Fibroblast of skin of back (primary cell): ENCODE measurements around the gene MTHFD2L.

Experiments used
- DNase-seq: peaks from one replicate; pipeline ENCODE4 v3.0.0-alpha.2; 2013

Gene MTHFD2L

DNA sequence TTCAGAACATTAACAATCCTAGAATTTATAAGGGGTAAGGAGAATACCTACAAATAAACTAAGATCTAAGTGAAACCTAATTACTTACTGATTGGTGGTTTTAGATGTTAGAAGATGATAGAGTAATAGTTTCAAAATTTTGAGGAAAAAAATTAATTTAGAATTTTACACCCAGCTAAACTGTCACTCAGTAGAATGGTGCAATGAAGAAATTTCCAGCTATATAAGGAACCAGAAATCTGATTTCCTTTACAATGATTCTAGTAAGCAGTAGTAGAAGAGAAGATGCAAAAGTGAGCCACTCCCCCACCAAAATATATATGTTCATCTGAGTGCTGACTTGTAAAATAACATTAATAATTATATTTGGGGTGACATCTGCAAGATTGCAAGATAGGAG lies 95.0 kb downstream of the MTHFD2L start:
- DNase-seq, result no peak

DNA sequence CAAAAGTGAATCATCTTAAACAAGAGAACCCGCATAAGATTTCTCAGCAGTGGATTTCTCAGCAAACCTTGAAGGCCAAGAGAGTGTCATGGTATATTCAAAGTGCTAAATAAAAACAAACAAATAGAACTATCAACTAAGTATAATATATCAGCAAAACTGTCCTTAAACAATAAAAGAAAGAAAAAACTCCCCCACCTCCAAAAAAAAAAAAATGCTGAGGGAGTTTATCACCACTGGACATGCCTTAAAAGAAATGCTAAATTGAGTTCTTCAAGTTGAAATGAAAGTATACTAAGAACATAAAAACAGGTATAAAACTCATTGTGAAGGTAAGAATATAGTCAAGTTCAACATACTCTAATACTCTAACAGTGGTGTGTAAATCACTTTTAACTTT lies 96.5 kb downstream of the MTHFD2L start:
- no peak for DNase-seq

- DNase-seq, result no peak
Measured at GRCh38 chr4:74255096-74255495, 97.2 kb downstream of the MTHFD2L start.

- DNase-seq, result peak; percentile 43
Measured at GRCh38 chr4:74258963-74259362, 101.0 kb downstream of the MTHFD2L start.

DNA sequence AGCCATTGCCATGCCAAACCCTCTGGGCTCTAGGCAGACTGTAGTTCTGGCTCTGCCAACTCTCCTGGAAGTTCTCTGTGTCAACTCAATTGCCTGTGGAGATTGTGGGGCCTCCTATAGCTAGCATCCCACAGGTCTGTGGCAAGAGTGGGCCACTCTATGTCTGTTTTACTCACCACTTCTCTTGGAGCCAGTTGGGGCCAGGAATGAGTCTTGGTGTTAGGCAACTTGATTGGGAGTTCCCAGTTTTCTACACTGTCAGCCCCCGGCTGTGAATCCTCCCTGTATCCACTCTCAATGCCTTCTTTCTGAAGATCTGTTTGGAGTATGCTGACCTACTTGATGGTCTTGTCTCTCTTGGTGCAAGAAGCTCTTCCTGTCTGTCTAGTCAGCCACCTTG lies 102.1 kb downstream of the MTHFD2L start:
- DNase-seq, result no peak

- peak; percentile 6 for DNase-seq
Measured at GRCh38 chr4:74262522-74262921, 104.6 kb downstream of the MTHFD2L start.

GRCh38 chr4:74263551-74263950 lies 105.6 kb downstream of the MTHFD2L start:
- no peak for DNase-seq

DNA sequence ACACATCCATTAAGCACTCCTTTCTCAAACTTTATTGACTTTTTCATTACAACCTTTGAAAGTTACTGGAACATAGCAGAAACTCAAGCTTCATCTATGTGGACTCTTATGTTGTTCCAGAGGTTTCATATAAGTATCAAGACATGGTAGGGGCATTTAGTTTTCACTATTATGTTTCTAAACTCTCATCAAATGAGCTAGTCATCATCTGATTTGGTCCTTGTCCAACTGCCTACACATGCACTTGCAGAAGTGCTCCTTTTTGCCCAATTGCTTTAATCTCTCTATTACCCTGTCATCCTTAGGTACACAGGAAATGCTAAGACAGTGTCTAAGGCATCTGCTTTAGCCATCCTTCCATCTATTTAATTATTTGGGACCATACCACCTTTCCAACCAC lies 108.2 kb downstream of the MTHFD2L start:
- no peak for DNase-seq

DNA sequence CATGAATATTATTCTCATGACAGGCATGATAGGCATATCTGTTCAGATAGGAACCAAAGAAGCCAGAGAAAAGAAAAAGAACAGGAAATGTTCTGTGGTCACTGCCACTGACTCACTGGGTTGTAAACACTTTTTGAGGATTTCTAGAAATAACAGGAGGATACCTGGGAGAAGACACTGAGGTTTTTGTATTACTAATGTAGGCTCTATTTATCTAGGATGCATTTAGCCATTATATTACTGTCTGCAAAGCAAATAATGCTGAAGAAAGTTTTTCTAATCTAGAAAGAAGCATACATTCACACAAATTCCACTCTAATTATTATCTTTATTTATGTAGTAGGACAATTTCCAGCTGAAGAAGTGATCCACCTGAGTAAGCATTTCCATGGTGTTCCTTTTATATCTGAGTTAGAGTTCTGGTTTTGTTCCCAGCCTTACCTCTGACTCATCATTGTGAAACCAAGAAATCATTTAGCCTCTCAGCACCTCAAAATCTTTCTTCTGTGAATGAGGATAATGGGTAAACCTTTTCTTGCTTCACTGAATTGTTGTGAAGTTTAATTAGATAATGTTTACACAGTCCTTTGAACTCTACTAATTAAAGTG lies 110.2 kb downstream of the MTHFD2L start:
- DNase-seq, result peak; percentile 55

GRCh38 chr4:74268643-74269042 lies 110.7 kb downstream of the MTHFD2L start:
- no peak for DNase-seq

- no peak for DNase-seq
Measured at GRCh38 chr4:74278490-74278889, 120.6 kb downstream of the MTHFD2L start.

DNA sequence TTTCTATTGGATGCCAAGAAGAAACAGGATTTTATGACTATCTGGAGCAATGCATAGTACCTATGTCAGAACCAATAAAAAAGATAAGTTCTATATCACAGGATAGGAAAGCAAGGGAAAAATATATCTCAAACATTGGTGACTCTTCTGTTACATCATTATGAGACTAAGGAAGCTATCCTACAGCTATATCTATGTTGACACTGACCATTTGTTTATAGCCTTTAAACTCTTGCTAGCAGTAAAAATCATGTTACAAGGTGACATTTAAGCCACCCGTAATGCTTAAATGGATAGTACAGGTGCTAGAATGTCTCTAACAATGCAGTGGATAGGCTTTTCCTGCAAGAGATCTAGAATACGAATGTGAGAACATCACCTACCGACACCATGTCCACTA lies 121.8 kb downstream of the MTHFD2L start:
- DNase-seq, result no peak

DNA sequence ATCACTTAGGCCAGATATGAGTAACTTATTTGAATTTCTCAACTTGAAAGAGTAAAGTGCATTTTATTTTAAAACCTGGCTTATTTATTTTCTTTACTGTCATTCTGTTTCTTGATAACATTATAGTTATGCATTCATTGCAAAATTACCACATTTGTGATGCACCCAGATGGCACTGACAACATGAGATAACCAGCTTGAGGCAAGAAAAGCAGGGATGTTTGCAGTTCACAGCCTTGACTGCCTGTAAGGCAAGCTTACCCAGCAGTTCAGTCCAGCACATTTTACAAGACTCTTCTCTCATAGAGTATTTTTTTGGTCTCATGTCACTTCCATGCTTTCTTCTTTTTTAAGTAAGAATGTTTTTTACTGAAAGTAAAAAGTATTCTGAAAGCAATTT lies 125.0 kb downstream of the MTHFD2L start:
- DNase-seq, result no peak

DNA sequence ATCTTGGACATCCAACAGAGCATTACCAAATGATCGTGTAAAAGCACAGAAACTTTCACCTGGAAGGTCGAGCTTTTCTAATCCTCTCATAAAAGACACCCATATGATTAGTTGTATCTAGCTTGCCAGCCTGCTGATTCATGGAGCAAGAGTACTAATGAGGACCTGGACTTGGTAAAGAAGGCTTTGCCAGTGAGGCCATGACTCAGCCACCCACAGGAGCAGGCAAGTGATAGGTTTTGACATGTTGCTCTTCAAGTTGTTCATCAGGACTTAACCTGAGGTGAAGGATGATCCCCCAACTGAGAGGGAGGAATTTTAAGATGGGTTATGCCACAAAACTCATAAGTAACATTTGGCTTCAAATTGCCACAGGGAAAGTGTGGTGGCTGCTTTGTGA lies 125.7 kb downstream of the MTHFD2L start:
- peak; percentile 65 for DNase-seq

- DNase-seq, result peak; percentile 91
Measured at GRCh38 chr4:74284053-74284452, 126.1 kb downstream of the MTHFD2L start.

DNA sequence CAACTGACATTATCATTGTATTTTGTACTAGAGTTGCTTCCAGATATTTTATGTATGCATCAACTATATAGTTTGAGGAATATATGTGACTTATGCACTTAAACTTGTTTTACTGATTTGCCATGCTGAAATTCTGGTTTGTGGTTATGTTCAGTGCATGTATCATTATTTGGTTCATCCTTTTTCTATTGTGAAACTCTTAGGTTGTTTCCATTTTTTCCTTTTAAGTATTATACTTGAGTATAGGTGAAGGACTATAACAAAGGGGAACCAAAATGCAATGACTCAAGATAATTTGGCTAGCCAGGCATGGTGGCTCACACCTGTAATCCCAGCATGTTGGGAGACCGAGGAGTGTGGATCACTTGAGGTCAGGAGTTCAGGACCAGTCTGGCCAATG lies 129.2 kb downstream of the MTHFD2L start:
- no peak for DNase-seq

DNA sequence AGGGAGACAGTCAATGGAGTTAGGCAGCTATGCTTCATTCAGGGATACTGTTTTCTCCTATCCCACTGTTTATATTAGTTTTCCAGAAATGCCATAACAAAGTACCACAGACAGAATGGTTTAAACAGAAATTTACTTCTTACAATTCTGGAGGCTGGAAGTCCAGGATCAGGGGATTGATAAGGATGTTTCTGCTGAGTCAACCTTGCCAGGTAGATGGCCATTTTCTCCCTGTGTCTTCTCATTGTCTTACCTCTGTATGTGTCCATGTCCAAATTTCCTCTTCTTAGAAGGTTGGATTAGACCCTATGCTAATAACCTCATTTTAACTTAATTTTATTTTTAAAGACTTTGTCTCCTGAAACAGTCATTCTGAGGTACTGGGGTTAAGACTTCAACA lies 129.9 kb downstream of the MTHFD2L start:
- DNase-seq, result no peak

DNA sequence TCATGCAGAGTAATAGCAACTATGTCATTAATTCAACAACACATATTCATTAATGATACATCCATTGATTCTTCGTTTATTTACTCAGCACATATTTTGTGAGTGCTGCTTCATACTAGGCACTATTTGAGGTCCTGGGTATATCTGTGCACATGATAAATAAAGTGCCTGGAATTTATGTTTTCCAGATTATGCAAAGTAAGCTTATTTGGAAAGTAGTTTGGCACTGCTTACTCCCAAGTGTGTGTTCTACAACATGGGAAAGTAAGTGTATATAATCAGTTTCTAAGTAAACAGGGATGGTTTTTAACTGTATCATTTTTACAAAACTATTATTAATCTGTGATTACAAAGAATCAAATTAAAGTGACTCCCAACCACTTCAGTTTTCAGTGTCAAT lies 133.6 kb downstream of the MTHFD2L start:
- no peak for DNase-seq

DNA sequence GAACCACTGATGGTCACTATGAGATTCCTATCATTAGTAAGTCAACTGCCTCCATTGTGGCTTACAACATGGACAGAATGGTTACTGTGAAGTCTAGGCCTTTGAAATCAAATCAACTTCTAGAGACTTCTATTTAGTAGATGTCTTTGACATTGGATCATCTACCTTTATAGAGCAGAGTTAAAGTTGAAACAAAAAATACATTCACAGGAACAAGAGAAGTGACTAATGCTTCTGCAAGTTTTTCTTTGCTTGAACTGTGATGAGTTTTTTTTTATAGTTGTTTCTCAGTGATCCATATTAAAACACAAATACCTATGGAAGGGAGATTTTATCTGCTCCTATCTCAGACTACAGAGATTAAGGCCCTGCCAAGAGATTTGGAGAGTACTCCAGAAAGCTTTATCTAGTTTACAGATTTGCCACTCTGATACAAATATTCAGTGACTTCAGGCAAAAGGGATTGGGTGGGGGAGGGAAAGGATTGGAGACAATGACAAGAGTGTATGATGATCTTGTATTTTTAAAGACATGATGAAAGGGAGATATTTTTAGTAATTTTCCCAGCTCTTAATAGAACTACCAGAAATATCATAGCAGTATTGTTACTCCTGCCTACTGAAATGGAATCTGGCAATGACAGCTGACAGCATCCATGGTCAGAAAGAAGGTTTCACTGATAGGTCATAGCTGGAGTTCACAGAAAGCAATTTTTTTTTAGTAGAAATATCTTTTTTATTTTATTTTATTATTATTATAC lies 134.4 kb downstream of the MTHFD2L start:
- DNase-seq, result no peak

DNA sequence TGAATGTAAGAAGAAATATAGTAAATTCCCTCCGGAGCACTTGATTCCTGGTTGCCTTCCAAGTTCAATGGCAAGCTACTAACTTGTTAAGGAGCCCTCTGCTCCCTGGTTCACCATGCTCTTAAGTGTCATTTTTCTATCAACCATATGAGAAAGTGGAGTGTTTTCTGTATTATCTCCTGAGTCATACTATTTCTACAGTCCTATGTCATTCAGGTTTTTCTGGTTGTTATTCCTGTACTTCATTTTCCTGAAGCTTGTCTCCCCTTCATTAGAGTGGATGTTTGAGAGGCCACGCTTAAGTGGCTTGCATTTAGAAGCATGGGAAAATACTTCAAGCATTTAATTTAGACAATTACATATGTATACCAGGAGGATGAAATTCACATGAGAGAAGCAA lies 135.6 kb downstream of the MTHFD2L start:
- DNase-seq, result no peak

GRCh38 chr4:74294681-74295080 lies 136.8 kb downstream of the MTHFD2L start:
- DNase-seq, result no peak

- DNase-seq, result no peak
Measured at GRCh38 chr4:74297539-74297938, 139.6 kb downstream of the MTHFD2L start.

- DNase-seq, result no peak
Measured at GRCh38 chr4:74304095-74304625, 146.2 kb downstream of the MTHFD2L start.

- DNase-seq, result no peak
Measured at GRCh38 chr4:74305000-74305399, 147.1 kb downstream of the MTHFD2L start.
